GM12872 (cell line): ENCODE measurements around the gene SMARCC2.

Source experiments
- TF ChIP-seq, protein P1 (sequence below): IDR thresholded peaks from 3 replicates; pipeline ENCODE4 v1.5.1; 2011; ENCODE audit warnings: low read depth, mild to moderate bottlenecking, low read length, moderate library complexity; ENCODE audit not compliant: insufficient read depth

Gene SMARCC2

DNA sequence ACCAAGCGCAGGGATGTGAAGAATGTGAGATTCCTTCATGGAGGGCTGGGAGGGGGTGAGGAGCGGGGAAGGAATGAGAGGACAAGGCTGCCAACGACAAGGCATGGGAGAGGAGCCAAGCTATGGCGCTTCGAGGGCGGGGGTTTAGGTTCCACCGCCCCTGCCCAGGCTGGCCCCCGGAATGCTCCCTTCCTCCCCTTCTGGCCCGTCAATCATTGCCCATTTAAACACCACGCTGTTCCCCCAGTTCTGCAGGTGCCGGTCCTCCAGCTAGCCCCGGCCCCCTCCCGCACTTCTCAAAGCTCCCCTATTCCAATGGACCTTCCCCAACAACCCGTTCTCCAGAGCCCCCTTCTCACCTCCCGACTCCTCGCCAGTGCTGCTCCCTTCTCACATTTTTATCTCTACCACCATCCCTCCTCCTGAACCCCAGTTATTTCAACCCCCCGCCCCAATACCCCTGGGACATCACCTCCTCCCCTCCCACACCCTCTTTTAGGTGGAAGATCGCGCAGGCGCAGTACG lies 32.0 kb upstream of the SMARCC2 start:
- TF ChIP-seq, protein P1, sequence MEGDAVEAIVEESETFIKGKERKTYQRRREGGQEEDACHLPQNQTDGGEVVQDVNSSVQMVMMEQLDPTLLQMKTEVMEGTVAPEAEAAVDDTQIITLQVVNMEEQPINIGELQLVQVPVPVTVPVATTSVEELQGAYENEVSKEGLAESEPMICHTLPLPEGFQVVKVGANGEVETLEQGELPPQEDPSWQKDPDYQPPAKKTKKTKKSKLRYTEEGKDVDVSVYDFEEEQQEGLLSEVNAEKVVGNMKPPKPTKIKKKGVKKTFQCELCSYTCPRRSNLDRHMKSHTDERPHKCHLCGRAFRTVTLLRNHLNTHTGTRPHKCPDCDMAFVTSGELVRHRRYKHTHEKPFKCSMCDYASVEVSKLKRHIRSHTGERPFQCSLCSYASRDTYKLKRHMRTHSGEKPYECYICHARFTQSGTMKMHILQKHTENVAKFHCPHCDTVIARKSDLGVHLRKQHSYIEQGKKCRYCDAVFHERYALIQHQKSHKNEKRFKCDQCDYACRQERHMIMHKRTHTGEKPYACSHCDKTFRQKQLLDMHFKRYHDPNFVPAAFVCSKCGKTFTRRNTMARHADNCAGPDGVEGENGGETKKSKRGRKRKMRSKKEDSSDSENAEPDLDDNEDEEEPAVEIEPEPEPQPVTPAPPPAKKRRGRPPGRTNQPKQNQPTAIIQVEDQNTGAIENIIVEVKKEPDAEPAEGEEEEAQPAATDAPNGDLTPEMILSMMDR, result no peak

DNA sequence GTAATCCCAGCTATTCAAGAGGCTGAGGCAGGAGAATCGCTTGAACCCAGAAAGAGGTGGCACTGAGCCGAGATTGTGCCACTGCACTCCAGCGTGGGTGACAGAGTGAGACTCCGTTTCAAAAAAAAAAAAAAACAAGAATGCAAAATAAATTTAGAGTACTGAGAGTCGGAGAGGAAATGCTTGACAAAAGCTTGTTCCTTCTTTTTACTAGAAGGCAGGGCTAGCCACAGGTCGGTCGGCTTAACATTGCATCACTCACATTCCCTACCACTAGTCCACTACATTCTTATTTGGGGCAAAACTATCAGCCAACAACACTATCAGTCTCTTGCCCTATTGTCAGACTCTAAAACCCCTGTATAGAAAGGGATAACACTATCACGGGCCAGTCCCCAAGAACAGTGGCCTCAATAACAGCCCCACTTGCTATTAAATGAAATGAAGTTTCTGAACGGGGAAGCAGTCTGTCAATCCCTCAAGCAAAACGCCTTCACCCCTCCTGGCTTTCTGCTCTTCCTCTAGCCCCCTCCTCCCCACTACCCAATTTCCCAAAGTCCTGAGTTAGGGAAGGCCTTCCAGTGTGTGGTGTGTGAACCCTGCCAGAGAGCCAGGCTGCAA lies 31.4 kb upstream of the SMARCC2 start:
- TF ChIP-seq, protein P1, result no peak

DNA sequence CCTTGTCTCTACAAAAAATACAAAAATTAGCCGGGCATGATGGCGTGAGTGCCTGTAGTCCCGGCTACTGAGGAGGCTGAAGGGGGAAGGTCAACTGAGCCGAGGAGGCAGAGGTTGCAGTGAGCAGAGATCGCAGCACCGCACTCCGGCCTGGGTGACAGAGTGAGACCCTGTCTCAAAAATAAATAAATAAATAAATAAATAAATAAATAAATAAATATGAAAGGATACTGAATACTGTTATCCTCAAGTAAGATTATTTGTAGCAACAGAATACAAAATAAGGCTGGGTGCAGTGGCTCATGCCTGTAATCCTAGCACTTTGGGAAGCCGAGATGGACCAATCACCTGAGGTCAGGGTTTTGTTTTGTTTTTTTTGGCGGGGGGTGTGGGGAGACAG lies 30.6 kb upstream of the SMARCC2 start:
- TF ChIP-seq, protein P1, result no peak

DNA sequence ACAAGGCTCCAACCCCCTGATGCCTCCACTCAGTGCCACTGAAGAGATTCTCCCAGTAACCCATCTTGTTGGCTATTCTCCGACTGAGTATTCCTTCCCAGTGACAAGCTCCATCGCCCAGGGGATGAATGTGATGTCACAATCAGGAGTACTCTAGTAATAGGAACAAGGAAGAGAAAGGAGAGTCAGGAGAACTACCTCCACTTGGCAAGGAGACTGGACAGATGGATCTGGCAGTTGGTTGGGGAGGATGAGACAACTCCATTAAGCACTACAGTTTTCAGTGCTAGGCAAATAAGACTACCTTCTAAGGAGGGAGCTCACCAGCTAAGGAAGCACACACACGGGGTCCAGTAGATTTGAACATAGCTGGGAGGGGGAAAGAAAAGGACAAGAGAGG lies 27.2 kb upstream of the SMARCC2 start:
- TF ChIP-seq, protein P1, result no peak

DNA sequence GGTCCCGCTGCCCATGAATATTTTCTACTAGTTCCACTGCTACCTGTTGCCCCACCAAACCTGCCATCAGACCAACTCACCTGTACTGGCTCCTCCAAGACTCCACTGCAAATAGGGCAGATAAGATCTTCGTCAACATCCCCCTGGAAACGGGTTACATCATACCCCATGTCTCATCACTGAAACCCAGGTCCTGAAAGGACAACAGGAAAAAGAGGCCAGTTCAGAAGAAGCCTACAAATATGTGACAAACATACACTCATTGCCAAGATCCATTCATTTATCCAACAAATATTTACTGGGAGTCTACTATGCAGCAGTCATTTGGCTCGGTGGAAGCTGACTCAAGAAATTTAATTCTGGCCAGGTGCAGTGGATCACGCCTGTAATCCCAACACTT lies 24.6 kb upstream of the SMARCC2 start:
- TF ChIP-seq, protein P1, result no peak

DNA sequence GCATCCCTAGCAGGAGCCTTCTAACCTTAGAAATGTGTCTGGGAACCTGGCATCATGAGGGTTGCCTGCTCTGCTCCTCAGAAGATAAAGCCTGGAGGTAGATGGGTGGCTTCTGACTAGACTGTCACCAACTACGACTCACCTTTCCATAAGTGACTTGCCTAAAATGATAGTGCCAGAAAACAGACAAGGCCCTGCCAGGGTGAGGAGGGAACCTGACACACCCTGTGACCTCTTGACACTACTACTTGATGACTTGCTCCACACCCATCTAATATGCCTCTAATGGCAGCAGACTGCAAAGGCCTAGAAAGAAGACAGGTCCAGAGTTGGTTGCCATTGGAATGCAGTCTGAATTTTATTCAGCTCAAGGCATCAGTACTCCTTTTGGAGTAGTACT lies 23.1 kb upstream of the SMARCC2 start:
- TF ChIP-seq, protein P1, result no peak

DNA sequence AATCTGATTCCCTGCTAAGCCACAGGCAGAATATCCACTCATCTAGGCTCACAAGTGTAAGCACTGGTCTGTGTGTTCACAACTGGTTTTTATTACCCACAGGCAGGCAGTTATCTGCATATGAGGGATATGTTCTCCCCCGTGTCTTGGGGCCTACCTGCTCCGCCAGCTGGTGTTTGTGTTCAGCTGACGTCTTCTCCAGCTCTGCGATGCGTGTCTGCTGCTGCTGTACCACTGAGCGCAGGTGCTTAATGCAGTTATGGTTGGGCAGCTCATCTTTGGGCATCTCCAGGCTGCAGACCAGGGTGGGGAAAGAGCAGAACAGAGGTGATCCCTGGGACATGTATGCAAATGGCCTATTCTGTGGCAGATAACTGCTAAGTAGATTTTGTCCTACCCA lies 18.7 kb upstream of the SMARCC2 start:
- TF ChIP-seq, protein P1, result no peak
